Epithelial cell of prostate (primary cell): ENCODE measurements around the gene HOXA4.

Experiments used
- DNase-seq: peaks from one replicate; pipeline ENCODE4 v3.0.0-alpha.2; 2011; ENCODE audit warnings: low read depth, low spot score
- H3K27ac ChIP-seq: fragments of 450-650 bp; 2 replicates; pipeline ENCODE4 v1.5.1; 2017; ENCODE audit warnings: mild to moderate bottlenecking

The HOXA4 gene

GRCh38 chr7:27170426-27171324, 40.1 kb upstream of the HOXA4 start:
- DNase-seq = no peak
- peak overlapping the region; percentile 93 for H3K27ac ChIP-seq

DNA sequence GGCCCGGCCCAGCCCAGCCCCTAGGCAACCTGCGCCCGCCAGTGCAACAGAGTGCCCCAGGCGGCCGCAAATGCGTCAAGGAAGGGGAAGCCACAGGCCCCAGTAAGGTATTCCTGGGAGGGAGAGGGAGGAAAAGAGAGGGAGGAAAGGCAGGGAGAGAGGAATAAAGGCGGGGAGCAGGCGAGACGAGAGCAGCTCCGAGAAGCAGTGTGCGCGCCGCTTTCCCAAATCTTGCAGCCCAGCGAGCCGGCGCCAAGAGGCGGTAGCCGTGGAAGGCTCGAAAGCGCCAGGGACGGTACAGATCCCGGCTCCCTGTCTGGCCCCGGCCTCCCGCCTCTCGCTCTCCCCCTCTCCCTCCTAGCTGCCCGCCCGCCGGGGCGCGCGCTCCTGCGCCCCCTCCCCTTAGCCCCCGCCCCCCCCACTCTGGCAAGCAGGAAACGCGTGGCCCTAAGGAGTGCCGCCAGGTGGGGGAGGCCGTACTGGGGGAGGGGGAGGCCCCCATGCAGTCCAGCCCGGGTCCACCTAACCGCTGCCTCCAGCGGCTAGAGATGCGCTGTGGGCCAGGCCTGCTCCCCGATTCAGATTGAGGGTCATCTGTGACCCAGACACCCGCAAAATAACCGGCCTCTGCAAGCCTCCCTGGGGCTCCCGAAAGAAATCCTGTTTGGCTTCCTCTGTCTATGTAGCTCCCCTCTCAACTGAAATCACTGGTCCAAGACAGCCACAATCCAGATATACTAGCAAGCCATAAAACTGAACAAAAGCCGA, 39.3 kb upstream of the HOXA4 start:
- no peak for DNase-seq
- peak overlapping the region; percentile 93 for H3K27ac ChIP-seq

DNA sequence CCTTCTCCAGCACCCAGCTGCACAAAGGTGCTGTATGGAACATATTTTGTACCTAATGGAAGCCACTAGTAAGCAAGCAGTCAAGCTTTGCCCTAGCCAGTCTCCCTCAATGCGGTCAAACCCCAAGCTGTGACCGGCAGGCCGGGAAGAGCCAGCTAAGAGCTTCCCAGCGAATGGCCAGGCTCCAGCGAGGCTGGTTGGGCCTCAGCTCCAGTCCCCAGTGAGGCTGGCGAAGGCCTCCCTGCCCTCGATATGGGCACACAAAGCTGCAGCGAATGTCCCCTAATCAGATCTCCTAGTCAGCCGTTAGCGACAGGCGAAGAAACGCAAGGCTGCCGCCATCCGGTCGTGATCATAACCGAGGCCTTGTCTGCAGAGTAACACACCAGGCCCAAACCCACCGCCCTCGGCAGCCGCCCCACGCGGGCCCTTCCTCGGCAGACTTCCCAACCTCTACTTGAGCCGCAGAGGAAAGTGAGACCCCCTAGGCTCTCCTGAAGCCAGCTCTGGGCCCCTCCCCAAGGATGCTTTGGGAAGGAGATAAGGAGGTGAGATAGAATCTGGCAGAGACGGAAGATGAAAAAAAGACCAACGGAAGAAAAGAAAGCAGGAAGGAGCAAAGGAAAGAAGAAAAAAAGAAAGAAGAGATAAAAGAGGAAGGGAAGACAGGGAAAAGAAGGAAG, 37.8 kb upstream of the HOXA4 start:
- H3K27ac ChIP-seq = peak overlapping the region; percentile 93
- no peak for DNase-seq

DNA sequence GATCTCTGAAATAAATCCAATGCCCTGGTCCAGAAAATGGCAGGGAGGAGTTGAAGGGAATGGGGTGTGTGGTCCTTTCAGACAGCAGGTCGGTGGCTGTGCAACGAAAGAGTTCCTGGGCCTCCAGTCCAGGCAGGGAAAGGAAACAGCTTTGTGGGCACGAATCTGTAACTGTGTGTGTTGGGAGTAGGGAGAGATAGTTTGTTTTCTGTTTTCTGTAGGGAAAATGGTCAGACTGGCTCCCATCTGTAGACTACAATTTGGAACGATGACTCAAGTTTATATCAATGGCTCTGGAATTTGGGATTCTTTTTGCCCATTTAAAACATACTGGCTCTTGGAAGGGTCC, 37.3 kb upstream of the HOXA4 start:
- no peak for DNase-seq
- peak overlapping the region; percentile 93 for H3K27ac ChIP-seq

DNA sequence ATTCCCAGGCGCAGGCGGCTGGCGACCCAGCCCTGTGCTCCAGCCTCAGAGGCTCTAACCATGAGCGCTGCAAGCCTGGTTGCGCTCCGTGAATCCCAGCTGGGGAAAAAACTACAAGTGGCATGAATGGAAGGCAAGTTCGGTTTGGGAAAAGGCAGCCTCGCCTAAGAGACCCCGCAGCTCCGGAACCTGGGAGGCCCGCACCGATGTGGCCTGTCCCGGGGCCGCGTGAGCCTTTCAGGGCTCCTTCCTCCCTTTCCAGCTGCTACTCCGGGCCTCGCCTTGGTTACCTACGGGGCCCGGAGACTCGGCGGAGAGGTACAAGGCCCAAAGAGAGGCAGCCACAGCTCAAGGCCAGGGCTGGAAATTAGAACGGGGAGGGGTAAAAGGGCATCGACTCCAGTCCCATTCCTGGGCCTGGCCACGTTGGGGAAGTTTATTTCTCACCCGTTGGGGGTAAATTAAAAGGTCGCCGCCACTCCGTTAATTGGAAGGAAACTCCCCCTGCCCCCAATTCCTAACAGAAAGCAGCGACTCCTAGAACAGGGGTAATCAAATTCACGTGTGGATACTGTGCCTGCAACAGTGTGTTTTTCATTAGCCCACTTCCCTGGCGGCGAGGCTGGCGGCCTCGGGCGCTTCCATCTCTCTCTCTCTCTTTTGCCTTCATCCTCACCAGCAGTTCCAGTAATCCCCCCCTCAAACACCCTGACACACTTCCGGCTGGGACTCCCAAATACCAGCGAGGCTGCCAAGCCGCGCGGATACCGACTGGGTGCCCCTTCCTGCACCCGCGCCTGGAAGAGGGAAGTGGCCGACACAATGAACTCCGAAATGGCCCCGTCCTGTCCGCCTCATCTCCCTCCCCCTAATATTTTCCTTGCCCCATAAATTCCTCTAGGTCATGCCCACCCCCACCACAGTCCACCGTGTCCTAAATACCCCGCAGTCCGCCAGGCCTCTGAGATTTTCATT, 36.3 kb upstream of the HOXA4 start:
- DNase-seq = no peak
- H3K27ac ChIP-seq = peak overlapping the region; percentile 93

DNA sequence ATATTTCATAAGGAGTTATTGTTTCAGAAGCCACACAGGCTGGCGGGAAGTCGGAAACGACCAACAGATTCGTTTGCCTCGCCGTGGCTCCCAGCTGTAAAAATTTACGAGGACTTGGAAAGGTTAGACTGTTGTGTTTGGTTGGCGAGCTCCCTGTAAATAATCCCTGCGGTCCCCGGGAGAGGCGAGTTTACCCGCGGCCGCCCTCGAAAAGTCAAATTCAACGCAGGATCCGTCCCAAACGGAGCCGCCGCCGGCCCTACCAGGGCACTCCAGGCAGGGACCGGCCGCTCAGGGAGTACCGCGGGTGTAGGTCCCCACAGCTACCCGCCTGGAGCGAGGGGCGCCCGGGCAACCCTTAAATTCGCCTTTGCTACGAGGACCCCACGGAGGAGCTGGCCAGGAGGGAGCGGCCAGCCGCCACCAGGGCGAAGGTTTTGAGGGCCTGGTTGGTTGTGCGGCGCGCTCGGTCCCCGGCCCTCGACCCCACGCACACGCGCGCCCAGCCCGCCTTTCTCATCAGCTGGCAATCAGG, 35.5 kb upstream of the HOXA4 start:
- H3K27ac ChIP-seq = peak overlapping the region; percentile 93
- DNase-seq = no peak

DNA sequence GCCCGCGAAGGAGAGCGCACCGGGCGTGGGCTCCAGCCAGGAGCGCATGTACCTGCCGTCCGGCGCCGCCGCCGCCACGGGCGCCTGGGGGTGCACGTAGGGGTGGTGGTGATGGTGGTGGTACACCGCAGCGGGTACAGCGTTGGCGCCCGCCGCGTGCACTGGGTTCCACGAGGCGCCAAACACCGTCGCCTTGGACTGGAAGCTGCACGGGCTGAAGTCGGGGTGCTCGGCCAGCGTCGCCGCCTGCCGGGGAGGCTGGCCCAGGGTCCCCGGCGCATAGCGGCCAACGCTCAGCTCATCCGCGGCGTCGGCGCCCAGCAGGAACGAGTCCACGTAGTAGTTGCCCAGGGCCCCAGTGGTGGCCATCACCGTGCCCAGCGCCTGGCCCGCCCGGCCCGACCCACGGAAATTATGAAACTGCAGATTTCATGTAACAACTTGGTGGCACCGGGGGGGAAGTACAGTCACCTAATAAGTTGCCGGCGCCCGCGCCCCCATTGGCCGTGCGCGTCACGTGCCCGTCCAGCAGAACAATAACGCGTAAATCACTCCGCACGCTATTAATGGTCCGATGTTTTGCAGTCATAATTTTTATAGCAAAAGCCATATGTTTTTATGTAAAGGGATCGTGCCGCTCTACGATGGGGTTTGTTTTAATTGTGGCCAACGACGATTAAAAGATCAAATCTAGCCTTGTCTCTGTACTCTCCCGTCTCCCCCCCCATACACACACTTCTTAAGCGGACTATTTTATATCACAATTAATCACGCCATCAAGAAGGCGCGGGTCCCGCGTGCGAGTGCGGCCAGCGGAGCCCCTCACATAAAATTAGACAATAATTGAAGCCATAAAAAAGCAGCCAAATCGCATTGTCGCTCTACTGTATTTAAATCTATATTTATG, 34.8 kb upstream of the HOXA4 start, which contains the start of gene HOXA9:
Gene HOXA9 (minus strand): TSS at position 449 of the 907 bp plus-strand sequence. CDS start 80 bp downstream, at position 369.
- peak within 1 kb of the TSS; percentile 93 for H3K27ac ChIP-seq
- peak; percentile 95 for DNase-seq

- peak overlapping the region; percentile 93 for H3K27ac ChIP-seq
- no peak for DNase-seq
Observed at GRCh38 chr7:27164367-27165088, 34.0 kb upstream of the HOXA4 start.

- DNase-seq = no peak
- peak overlapping the region; percentile 93 for H3K27ac ChIP-seq
Observed at GRCh38 chr7:27164045-27164366, 33.4 kb upstream of the HOXA4 start.

DNA sequence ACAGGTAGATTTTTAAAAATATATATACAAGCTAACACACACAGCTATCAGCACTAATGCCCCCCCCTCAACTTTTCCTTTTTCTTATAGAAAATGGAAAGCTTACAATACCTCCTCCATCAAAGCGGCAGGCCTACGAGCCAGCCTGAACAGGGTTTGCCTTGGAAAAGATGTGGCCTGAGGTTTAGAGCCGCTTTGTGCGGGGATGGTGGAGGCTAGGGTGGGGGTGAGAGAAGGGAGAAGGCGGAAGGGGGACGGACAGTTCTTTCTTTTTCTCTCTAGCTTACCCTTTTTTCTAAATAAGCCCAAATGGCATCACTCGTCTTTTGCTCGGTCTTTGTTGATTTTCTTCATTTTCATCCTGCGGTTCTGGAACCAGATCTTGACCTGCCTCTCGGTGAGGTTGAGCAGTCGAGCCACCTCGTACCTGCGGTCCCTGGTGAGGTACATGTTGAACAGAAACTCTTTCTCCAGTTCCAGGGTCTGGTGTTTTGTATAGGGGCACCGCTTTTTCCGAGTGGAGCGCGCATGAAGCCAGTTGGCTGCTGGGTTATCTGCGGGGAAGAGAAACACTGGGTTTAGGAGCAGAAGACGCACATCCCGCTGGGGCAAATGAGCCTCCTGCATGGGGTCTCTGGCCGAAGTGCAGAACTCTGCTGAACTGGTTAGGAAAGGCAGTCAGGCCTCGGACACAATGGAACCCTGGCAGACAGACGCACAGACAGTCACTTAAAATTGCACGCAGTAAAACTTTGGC, 32.9 kb upstream of the HOXA4 start:
- no peak for DNase-seq
- peak overlapping the region; percentile 93 for H3K27ac ChIP-seq

- H3K27ac ChIP-seq = peak overlapping the region; percentile 93
- no peak for DNase-seq
Observed at GRCh38 chr7:27162561-27163287, 32.2 kb upstream of the HOXA4 start.

- no peak for DNase-seq
- H3K27ac ChIP-seq = peak overlapping the region; percentile 93
Observed at GRCh38 chr7:27161721-27162560, 31.4 kb upstream of the HOXA4 start.

DNA sequence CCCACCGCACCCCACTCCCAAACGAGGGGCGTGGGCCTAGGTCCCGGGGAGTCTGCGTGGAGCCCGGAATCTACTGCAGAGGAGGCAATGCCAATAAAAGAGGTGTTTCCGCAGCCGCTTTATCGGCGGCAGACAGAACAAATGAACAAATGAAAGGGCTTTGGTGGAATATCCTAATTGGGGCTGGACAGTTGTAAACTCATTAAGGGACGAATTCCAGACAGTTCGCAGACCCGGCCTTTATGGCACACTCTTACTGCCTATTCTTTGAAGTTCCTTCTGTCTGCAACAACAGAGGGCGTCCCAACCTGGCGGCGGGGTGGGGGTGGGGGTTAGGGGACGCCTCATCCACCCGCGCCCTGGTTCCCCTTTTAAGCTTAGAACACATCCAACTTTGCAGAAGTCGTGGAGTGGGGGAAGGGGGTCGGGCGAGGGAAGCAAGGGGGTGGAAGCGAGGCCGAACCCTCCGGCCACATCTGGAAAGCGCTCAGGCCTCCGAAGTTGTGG, 30.7 kb upstream of the HOXA4 start:
- H3K27ac ChIP-seq = peak overlapping the region; percentile 93
- no peak for DNase-seq

DNA sequence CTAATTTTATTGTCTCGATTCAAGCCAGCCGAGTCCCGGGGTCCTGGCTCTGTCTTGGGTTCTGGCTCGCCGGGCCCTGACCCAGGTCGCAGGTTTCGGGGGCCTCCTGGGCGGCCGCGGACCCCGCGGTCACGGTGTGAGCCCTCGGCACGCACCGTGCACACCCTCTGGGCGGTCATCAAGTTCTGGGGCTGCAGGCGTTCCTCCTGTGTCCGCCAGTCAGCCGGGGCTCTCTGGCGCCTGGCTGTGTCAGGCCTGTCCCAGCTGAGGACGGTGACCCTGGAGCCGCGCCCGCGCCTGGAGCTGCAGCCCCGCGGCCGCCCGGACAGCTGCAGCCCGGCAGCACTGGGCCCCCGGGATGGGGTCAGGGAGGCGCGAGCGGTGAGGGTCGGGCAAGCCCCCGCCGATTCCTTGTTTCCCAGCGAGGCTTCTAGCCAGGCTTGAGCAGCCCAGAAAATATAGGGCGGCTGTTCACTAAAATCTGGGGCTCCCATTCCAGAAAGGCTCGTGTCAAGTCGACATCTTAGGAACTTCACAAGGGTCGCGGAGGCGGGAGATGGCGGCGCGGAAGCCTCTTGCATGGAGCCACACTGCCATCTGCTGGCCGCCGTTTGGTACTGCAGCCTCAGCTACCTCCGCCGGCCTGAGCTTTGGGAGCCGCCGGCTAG, 30.1 kb upstream of the HOXA4 start:
- DNase-seq = no peak
- H3K27ac ChIP-seq = peak overlapping the region; percentile 93

- H3K27ac ChIP-seq = peak overlapping the region; percentile 93
Observed at GRCh38 chr7:27160145-27160545, 29.6 kb upstream of the HOXA4 start.

More at GRCh38 chr7:27160145-27160545, 29.6 kb upstream of the HOXA4 start:
- no peak for DNase-seq
